NCI-H82 (cell line): ENCODE results near the gene APOD.
"Not testable (repeated sequence)": the region's sequence is repeated elsewhere in the genome, so short reads cannot be mapped to it uniquely, and the experiment has no call there.

Experiments used
- DNase-seq: peaks from one replicate; lab custom pipeline; 2025; lab: John Stamatoyannopoulos, UW

The APOD gene

GRCh38 chr3:195583831-195584542 is at the start of gene APOD:
TSS of gene APOD (minus strand) at chr3:195583940. CDS start at chr3:195579461, 4,479 bp downstream.
- peak; percentile 32 for DNase-seq

- DNase-seq: not testable (repeated sequence)
These were observed 49.6 kb upstream of the APOD start for GRCh38 chr3:195633351-195633750.

DNA sequence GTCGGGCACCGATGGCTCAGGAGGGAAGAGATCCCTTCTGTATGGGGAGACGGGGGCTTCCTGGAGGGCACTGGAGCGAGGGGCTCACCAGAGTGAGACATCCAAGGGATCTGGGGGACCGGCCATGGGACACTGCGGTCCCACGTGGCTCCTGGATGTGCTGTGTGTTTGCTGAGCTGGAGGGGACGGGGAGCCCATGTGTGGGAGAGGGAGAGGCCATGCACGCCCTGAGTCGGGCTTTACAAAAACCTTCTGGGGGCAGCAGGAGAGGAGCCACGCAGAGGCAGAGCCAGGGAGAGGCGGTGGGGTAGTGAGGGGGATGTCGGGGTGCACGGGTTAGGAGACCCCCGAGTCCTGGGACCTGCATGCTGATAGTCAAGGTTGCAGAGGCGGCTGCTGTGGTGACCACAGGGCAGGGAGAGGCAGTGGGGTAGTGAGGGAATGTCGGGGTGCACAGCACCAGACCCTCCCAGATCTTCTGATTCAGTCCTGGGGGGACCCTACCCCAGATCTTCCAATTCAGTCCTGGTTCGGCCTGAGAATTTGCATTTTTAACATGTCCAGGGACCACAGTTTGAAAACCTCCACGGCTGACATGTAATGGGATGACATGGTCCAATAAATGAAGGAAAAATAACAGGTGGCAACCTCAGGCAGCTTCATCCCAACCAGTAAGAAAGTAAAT is 48.9 kb upstream of the APOD start:
- DNase-seq: not testable (repeated sequence)

GRCh38 chr3:195632046-195632445 is 48.3 kb upstream of the APOD start:
- DNase-seq: not testable (repeated sequence)

DNA sequence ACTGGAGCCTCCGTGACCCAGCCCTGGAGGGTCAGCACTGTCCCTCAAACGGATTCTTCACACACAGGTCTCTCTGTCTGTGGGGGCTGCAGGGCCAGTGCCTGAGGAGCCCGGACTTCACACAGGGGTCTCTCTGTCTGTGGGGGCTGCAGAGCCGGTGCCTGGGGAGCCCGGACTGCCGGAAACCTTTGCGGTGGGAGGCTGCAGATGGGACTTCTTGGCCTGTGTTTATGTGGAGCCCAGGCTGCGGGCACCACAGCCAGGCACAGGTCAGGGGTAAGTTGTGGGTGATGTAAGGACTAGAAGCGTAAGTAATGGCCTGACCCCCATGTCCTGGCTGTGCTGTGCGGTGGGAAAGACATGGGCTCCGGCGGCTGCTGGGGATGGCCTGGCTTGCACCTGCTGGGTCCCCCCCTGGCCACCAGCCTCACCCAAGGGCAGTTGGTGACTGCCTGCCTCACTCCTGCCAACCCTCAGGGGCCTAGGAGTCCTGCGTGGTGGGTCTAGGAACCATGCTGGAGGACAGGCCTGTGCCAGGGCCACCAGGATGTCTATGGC is 47.3 kb upstream of the APOD start:
- not testable (repeated sequence) for DNase-seq

DNA sequence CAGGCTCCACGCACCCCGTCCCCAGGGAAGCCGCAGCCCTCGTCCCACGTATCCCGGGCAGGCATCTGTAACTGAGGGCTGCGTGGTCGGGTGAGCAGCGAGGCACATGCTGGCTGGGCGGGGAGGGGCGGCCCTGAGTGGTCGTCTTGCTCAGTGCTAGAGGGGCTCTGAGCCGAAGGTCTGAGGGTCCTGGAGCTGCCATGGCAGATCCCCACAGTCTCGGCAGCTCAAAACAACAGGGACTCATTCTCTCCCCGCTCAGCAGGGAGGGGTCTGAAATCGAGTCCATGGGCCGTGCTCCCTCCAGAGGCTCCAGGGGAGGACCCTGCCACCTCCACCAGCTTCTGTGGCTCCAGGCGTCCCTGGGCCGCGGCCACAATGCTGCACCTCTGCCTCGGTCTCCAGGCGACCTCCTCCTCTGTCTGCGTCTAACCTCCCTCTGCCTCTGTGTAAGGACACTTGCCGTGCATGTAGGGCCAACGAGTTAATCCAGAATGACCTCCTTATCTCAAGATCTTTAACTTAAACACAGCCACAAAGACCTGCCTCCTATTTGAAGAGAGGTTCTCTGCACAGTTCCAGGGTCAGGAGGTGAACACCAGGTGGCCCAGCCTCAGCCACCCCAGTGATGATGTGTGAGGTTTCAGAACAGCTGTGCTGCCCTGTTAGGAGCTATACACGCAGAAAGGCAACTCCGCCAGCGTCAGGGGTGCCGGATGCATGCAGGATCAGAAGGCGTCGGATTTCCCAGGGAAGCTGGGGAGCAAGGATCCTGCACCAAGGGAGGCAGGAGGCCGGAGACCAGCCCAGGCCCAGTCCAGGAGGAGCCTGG is 46.6 kb upstream of the APOD start:
- DNase-seq: not testable (repeated sequence)

- not testable (repeated sequence) for DNase-seq
These were observed 45.9 kb upstream of the APOD start for GRCh38 chr3:195629682-195630081.

GRCh38 chr3:195628386-195628920 is 44.7 kb upstream of the APOD start:
- DNase-seq: not testable (repeated sequence)

DNA sequence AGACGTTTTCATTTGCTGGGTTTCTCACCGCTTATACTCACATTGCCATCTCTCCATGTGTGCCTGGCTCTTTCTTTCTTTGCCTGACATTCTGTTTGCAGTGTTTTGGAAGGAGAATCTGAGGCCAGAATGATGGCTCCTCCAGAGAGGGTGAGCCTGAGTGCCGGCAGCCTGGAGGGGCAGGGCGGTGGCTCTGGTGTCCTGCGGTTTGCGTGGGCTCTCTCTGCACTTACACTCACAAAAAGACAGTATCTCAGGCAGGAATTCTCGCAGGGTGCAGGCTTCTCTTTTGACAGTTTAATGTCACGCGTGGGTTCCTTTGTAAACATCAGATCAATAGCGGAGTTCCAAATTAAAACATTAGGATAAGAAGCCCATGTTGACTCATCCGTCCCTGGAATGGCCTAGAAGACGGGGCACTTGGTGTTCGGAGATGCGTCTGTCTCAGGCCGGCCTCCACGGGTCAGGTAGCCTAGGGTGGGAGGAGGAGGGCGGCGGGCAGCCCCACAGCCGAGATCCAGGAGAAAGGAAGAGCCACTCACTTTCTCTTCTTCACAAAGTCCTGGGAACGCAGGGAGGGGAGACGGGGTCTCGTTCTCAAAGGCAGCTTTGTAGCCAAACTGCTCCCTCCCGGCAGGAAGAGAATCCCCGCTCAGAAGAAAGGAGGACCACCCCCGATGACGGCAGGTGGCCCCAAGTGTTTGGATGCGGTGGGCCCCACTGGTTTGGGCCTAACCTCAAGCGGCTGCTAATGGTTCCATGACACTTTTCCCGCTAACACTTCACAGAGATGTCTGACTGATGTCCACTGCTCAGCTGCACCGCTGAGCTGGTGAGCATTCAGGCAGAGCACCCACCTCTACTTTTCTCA is 44.0 kb upstream of the APOD start:
- DNase-seq: not testable (repeated sequence)

DNA sequence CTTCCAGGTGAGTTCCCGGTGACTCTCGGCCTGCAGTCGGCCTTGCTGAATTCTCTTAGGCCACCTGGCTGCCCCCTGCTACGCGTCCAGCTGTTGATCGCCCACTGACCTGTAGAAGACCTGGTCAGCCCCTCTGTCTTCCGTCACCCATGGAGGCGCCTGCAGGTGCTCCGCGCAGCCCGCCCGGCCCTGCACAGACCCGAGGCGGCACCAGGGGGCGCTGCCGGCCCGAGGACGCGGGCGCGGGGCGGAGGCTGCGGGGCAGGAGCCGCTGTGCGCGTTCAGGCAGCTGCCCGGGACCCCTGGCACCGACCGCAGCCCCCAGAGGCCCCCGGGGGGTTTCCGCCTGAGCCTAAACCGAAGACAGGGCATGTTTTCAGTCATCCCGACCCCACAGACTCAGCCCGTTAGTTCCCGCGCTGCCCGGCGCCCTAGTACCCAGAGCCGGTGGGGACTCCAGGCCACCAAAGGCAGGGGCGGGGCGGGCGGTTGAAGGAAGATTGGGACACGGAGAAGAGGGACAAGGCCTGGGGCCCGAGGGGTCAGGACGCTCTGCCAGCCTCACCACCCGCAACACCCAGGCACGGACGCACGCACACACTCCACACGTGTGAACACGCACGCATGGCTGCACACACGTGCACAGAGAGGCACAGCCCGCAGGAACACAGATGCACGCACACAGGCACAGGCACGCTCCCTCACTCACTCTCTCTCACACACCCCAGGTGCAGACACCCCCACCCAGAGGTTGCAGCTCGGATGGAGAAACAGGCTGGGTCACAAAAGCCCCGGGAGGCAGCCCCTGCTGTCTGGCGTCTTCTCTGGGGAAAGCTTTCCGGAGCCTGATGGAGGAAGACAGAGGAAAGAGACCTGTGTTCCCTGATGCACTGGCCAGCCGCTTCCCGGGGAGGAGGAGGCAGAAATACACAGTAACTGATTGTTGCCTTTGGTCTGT is 41.1 kb upstream of the APOD start:
- DNase-seq: not testable (repeated sequence)

DNA sequence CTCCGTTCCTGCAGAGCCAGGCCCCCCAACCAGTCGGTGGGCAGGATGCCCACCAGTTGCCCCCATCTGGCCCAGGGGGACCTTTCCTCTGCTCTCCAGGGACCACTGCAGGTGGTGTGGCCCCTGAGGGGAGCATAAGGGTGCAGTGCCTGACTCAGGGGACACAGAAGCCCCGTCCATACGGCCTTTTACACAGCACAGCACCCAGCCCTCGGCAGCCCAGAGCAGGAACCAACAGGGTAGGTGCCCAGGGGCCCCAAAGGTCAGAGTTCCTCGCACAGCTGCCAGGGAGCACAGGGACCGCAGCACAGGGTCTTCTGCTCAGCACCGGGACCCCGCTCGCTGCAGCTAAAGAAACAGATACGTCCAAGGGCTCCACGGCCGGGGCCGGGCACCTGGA is 40.4 kb upstream of the APOD start:
- not testable (repeated sequence) for DNase-seq

DNA sequence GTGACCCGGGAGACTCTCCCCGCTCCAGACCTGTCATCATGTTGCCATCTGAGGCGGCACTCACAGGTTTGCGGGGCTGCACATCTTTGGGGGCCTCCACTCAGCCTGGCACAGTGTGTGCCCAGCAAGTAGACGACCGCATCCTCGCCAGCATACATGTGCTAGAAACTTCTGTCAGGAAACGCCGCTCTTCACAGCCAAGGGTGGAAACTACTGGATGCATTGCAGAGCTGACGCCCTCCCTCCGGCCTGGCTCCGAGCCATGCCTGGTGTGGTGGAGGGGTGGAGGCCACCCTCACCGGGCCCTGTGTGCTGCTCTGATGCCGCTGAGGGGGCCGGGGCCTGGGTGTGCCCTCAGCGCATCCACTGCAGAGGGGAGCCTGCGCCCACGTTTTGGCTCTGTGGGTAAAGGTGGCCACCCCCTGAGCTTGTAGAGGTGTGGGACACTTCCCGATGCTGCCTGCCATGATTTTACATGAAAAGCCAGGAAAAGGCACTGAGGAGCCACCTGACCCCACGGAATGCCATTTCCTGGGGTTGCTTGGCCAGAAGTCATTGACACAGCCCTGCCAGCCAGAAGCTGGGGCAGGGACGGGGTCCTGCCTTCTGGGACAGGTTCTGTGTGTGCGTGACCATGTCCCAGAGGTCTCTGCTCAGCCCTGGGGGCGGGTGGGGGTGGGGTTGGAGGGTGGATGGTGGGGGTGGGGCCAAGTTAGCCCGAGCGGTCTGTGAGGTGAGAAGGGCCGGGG is 39.7 kb upstream of the APOD start:
- not testable (repeated sequence) for DNase-seq

DNA sequence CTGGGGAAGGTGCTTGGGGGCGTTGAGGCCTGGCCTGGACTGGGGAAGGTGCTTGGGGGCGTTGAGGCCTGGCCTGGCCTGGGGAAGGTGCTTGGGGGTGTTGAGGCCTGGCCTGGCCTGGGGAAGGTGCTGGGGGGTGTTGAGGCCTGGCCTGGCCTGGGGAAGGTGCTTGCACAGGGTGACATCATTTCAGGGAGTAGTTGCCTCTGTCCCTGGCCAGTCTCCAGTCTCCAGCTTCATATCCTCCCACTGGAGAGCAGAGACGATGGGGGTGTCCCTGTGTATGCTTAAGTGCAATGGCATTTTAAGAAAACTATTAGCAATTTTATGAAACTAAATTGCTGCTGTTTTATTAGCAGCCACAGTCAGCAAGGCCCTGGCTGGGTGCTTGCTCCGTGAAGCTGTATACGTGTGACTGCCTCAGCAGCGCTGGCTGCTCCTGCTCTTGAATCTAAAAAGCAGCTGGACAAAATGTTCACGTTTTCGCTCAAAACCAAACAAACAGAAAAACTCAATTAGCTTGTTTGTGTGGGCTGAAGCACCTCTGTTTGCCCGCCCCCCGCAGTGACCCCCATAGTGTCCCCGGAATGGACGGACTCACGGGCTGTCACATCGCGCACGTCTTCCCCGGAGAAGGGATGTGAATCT is 38.9 kb upstream of the APOD start:
- not testable (repeated sequence) for DNase-seq

DNA sequence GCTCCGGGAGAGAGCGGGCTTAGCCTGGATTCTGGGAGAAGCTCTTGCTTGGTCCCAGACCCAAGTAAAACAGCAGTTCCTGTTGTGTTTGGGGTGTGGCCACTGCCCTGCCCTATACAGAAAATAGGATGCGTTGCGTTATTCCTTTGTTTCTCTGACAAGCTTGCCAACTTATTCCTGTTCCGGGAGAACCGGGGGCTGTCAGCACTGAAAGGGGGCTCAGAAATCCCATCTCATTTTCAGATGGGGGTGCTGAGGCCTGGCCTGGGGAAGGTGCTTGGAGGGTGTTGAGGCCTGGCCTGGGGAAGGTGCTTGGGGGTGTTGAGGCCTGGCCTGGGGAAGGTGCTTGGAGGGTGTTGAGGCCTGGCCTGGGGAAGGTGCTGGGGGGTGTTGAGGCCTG is 38.3 kb upstream of the APOD start:
- not testable (repeated sequence) for DNase-seq

GRCh38 chr3:195621095-195621494 is 37.4 kb upstream of the APOD start:
- DNase-seq: not testable (repeated sequence)

GRCh38 chr3:195620476-195620875 is 36.7 kb upstream of the APOD start:
- not testable (repeated sequence) for DNase-seq

- not testable (repeated sequence) for DNase-seq
These were observed 36.0 kb upstream of the APOD start for GRCh38 chr3:195619591-195620369.
